GM23338 (cell line): ENCODE data around the gene KHDC1. TPM values are rescaled to one million over a fixed set of nuclear protein-coding genes. Genes with fewer than 3 reads are reported as not detected.
"Not testable (repeated sequence)": the region's sequence is repeated elsewhere in the genome, so short reads cannot be mapped to it uniquely, and the experiment has no call there.

Source experiments
- ATAC-seq: fragments of 200-7000 bp; cut with Tn5 transposase; 3 replicates; pipeline ENCODE4 v1.9.1; 2020
- DNase-seq: peaks from one replicate; pipeline ENCODE4 v3.0.0-alpha.2; 2015; ENCODE audit warnings: low spot score
- H2AFZ ChIP-seq: fragments of 200-600 bp; sonication (generic); 2 replicates; pipeline ENCODE4 v1.8.0; 2016; ENCODE audit warnings: antibody characterized with exemption, mild to moderate bottlenecking, moderate library complexity
- H3F3A ChIP-seq: fragments of 200-600 bp; sonication (generic); replicated peaks from 2 replicates; pipeline ENCODE4 v1.8.0; 2017; ENCODE audit warnings: antibody characterized with exemption, mixed run types, low read depth
- H3K27ac ChIP-seq: fragments of 200-600 bp; sonication (generic); 2 replicates; pipeline ENCODE4 v1.6.1; 2016; ENCODE audit warnings: low read depth
- H3K27me3 ChIP-seq: fragments of 200-600 bp; sonication (generic); 2 replicates; pipeline ENCODE4 v1.8.0; 2016; ENCODE audit warnings: mild to moderate bottlenecking, mixed run types, moderate library complexity; ENCODE audit not compliant: insufficient read depth
- H3K36me3 ChIP-seq: fragments of 200-600 bp; sonication (generic); 2 replicates; pipeline ENCODE4 v1.8.0; 2016; ENCODE audit warnings: mild to moderate bottlenecking; ENCODE audit not compliant: insufficient read depth
- H3K4me1 ChIP-seq: fragments of 200-600 bp; sonication (generic); 2 replicates; pipeline ENCODE4 v1.8.0; 2016; ENCODE audit warnings: mild to moderate bottlenecking, moderate library complexity; ENCODE audit not compliant: insufficient read depth
- H3K4me2 ChIP-seq: fragments of 200-600 bp; sonication (generic); 2 replicates; pipeline ENCODE4 v1.7.1; 2017; ENCODE audit warnings: mixed run types
- H3K4me3 ChIP-seq: fragments of 200-600 bp; sonication (generic); 2 replicates; pipeline ENCODE4 v1.6.1; 2016; ENCODE audit warnings: mixed run types
- H3K79me2 ChIP-seq: fragments of 200-600 bp; sonication (generic); replicated peaks from 2 replicates; pipeline ENCODE4 v1.8.0; 2017; ENCODE audit warnings: mild to moderate bottlenecking; ENCODE audit not compliant: insufficient read depth
- H3K9me2 ChIP-seq: fragments of 200-600 bp; sonication (generic); 2 replicates; pipeline ENCODE4 v1.8.0; 2017; ENCODE audit not compliant: insufficient read depth
- H4K20me1 ChIP-seq: fragments of 200-600 bp; sonication (generic); replicated peaks from 2 replicates; pipeline ENCODE4 v1.8.0; 2017; ENCODE audit warnings: mild to moderate bottlenecking; ENCODE audit not compliant: insufficient read depth
- H3K27ac Mint-ChIP-seq: 2 replicates; pipeline ENCODE4 v1.8.0; 2020; ENCODE audit warnings: inconsistent platforms, mild to moderate bottlenecking, moderate library complexity, mixed read lengths
- H3K27me3 Mint-ChIP-seq: 3 replicates; pipeline ENCODE4 v1.8.0; 2022; ENCODE audit warnings: low read depth, mild to moderate bottlenecking, moderate library complexity, mixed read lengths, inconsistent platforms; ENCODE audit not compliant: insufficient read depth, poor library complexity
- H3K36me3 Mint-ChIP-seq: 3 replicates; pipeline ENCODE4 v1.8.0; 2021; ENCODE audit warnings: low read depth, mild to moderate bottlenecking, inconsistent platforms, moderate library complexity, mixed read lengths
- H3K4me1 Mint-ChIP-seq: 3 replicates; pipeline ENCODE4 v1.8.0; 2020; ENCODE audit warnings: mild to moderate bottlenecking, inconsistent platforms, mixed read lengths
- H3K4me3 Mint-ChIP-seq: 3 replicates; pipeline ENCODE4 v1.8.0; 2021; ENCODE audit warnings: moderate library complexity, mild to moderate bottlenecking, inconsistent platforms, mixed read lengths
- H3K9me3 Mint-ChIP-seq: 3 replicates; pipeline ENCODE4 v1.8.0; 2020; ENCODE audit warnings: moderate library complexity, mild to moderate bottlenecking, inconsistent platforms, mixed read lengths
- EZH2phosphoT487 ChIP-seq: fragments of 200-600 bp; sonication (generic); IDR thresholded peaks from one replicate; pipeline ENCODE4 v1.8.1; 2018; ENCODE audit warnings: antibody characterized with exemption; ENCODE audit not compliant: unreplicated experiment
- NANOG ChIP-seq: IDR thresholded peaks from 2 replicates; pipeline ENCODE4 v1.6.1; 2016; ENCODE audit warnings: antibody characterized with exemption, borderline replicate concordance
- STAT1 ChIP-seq: IDR thresholded peaks from one replicate; pipeline ENCODE4 v1.6.1; 2016; ENCODE audit warnings: antibody characterized with exemption; ENCODE audit not compliant: unreplicated experiment
- ZNF114 ChIP-seq: fragments of 250-450 bp; sonication (Bioruptor Pico); IDR thresholded peaks from 2 replicates; pipeline ENCODE4 v1.5.0; 2020; ENCODE audit warnings: mild to moderate bottlenecking, moderate library complexity
- polyA plus RNA-seq: library from polyadenylated mRNA; unstranded; fragments of >200 nt; fragmentation: Nextera tagmentation; extraction: Ambion mirVana; gene quantifications from 2 replicates; pipeline ENCODE4 v1.2.1, GENCODE V29; 2016
- small RNA-seq: library from RNA; depleted of rRNA; stranded (forward); fragments of <200 nt; gene quantifications from one replicate; pipeline ENCODE3, GENCODE V24; 2014; ENCODE audit warnings: low replicate concordance
- total RNA-seq: library from RNA; depleted of rRNA; stranded (reverse); fragments of >200 nt; shearing (Covaris generic); gene quantifications from 2 replicates; pipeline ENCODE4 v1.2.3, GENCODE V29; 2014; rRNA removed
- TF ChIP-seq, protein P1 (sequence below): IDR thresholded peaks from 2 replicates; pipeline ENCODE4 v1.6.1; 2016; ENCODE audit warnings: antibody characterized with exemption

Gene KHDC1
- total and polyA plus RNA-seq, 2 experiments from 2014 or later, result 5.6 to 6.9 TPM

GRCh38 chr6:73194744-73195143, 68.3 kb downstream of the KHDC1 start:
- ATAC-seq (no peak), DNase-seq (no peak)
- H4K20me1 ChIP-seq, result no peaks in the 10 kb centered on the region
- no peak overlapping the region for H3K27ac ChIP-seq
- no peak overlapping the region for H3K4me2 ChIP-seq
- TF ChIP-seq ZNF114 (CRISPR knock-in tag) (no peak), EZH2phosphoT487 (no peak), NANOG (no peak), STAT1 (no peak)
- TF ChIP-seq, protein P1, sequence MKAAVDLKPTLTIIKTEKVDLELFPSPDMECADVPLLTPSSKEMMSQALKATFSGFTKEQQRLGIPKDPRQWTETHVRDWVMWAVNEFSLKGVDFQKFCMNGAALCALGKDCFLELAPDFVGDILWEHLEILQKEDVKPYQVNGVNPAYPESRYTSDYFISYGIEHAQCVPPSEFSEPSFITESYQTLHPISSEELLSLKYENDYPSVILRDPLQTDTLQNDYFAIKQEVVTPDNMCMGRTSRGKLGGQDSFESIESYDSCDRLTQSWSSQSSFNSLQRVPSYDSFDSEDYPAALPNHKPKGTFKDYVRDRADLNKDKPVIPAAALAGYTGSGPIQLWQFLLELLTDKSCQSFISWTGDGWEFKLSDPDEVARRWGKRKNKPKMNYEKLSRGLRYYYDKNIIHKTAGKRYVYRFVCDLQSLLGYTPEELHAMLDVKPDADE, result no peak
- Mint-ChIP-seq H3K4me1 (peaks cover 33% of the 10 kb centered on the region), H3K27ac (no peak overlapping the region), H3K9me3 (no peaks in the 10 kb centered on the region; the same call in 2 of the 3 replicates), H3K36me3 (no peaks in the 10 kb centered on the region), H3K4me3 (no peak overlapping the region), H3K27me3 (peaks cover 4% of the 10 kb centered on the region)
- no peaks in the 10 kb centered on the region for H3K36me3 ChIP-seq
- H3K79me2 ChIP-seq, result no peaks in the 10 kb centered on the region
- H3F3A ChIP-seq, result no peaks in the 10 kb centered on the region
- no peaks in the 10 kb centered on the region for H3K27me3 ChIP-seq
- H2AFZ ChIP-seq, result peak overlapping the region; percentile 57; the same call in 1 of the 2 replicates
- H3K4me3 ChIP-seq, result no peak overlapping the region
- H3K9me2 ChIP-seq, result no peaks in the 10 kb centered on the region
- H3K4me1 ChIP-seq, result peaks cover 25% of the 10 kb centered on the region

DNA sequence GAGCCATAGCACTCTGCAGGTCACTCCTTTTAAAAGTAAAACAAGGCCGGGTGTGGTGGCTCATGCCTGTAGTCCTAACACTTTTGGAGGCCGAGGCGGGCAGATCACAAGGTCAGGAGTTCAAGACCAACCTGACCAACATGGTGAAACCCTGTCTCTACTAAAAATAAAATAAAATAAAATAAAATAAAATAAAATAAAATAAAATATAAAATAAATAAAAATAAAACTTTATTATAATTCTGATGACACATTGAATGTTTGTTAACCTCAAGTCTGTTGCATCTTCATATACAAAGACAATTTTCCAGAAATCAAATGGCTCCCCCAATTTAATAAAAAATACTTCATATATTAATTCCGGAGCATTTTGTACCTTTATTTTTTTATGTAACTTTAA, 69.7 kb downstream of the KHDC1 start:
- H3K27me3 Mint-ChIP-seq, H3K4me3 Mint-ChIP-seq, H3K27ac ChIP-seq, H3F3A ChIP-seq, H3K36me3 ChIP-seq, H3K27me3 ChIP-seq, H3K4me3 ChIP-seq, H3K36me3 Mint-ChIP-seq, H3K27ac Mint-ChIP-seq, H4K20me1 ChIP-seq, H2AFZ ChIP-seq, H3K79me2 ChIP-seq, H3K9me3 Mint-ChIP-seq, H3K4me2 ChIP-seq, ATAC-seq, DNase-seq, H3K9me2 ChIP-seq: not testable (repeated sequence)
- peaks cover 13% of the 10 kb centered on the region for H3K4me1 ChIP-seq
- peaks cover 21% of the 10 kb centered on the region for H3K4me1 Mint-ChIP-seq

Small RNA genes lying within 50 kb of the gene (small RNA-seq; reads per million reads assigned to genes)
- not detected for gene RPSAP41

Other genes with a start within 250 kb of the KHDC1 start
- gene KHDC1L, start 37.7 kb downstream of the KHDC1 start, total RNA-seq, result not detected in 2 replicates
- gene KHDC1L, start 37.7 kb downstream of the KHDC1 start, polyA plus RNA-seq, result not detected in 2 replicates
- gene DPPA5, start 91.1 kb upstream of the KHDC1 start, total RNA-seq, result 3.0 and 7.0 TPM in 2 replicates
- 12.9 and 17.3 TPM in 2 replicates for gene DPPA5, start 91.1 kb upstream of the KHDC1 start, polyA plus RNA-seq
- gene KHDC3L, start 99.5 kb upstream of the KHDC1 start, total RNA-seq, result not detected in 2 replicates
- gene KHDC3L, start 99.5 kb upstream of the KHDC1 start, polyA plus RNA-seq, result not detected in 2 replicates
- not detected in 2 replicates for gene OOEP, start 106.7 kb upstream of the KHDC1 start, total RNA-seq
- 0.73 and 2.1 TPM in 2 replicates for gene OOEP, start 106.7 kb upstream of the KHDC1 start, polyA plus RNA-seq
- 0.35 and 0.49 TPM in 2 replicates for gene DDX43, start 131.6 kb upstream of the KHDC1 start, total RNA-seq
- gene DDX43, start 131.6 kb upstream of the KHDC1 start, polyA plus RNA-seq, result 0.47 and 0.60 TPM in 2 replicates
- 12.7 and 14.8 TPM in 2 replicates for gene CGAS, start 189.1 kb upstream of the KHDC1 start, total RNA-seq
- gene CGAS, start 189.1 kb upstream of the KHDC1 start, polyA plus RNA-seq, result 8.3 and 8.9 TPM in 2 replicates
- gene MTO1, start 198.5 kb upstream of the KHDC1 start, total RNA-seq, result 36.7 and 37.1 TPM in 2 replicates
- gene MTO1, start 198.5 kb upstream of the KHDC1 start, polyA plus RNA-seq, result 18.3 and 27.7 TPM in 2 replicates